ENCODE measurements around the gene HGFAC.

Gene HGFAC

DNA sequence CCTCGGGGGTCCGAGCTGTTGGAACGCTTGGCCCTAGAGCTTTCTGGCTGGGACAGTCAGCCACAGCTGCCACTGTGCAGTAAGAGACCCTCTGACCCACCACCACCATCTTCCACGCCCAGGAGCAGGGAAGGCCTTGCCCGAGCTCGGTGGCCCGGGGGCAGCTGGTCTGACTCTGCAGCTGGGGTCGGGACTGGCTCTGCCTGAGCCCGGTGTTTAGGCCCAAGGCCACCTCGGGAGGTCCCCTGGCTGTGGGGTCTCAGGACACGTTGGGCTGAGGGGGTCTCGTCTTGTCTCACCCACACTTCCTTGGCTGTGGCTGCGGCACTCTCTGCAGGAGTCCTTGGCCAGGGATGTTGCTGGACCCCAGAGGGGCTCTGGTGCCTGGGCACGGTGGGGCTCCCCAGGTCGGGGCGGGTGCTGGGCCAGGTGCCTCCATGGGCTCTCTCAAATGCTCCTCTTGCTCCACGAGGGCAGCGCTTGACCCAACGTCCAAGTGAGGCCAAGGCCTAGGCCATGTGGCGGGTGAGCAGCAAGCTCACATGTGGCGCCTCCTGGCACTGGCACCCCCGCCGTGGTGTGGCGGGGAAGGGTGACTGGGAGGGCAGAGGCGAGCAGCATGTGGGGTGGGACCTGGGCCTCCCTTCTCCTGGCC, 44.2 kb downstream of the HGFAC start:
- no peak for DNase-seq (ENCODE audit: low read depth, low spot score)

DNA sequence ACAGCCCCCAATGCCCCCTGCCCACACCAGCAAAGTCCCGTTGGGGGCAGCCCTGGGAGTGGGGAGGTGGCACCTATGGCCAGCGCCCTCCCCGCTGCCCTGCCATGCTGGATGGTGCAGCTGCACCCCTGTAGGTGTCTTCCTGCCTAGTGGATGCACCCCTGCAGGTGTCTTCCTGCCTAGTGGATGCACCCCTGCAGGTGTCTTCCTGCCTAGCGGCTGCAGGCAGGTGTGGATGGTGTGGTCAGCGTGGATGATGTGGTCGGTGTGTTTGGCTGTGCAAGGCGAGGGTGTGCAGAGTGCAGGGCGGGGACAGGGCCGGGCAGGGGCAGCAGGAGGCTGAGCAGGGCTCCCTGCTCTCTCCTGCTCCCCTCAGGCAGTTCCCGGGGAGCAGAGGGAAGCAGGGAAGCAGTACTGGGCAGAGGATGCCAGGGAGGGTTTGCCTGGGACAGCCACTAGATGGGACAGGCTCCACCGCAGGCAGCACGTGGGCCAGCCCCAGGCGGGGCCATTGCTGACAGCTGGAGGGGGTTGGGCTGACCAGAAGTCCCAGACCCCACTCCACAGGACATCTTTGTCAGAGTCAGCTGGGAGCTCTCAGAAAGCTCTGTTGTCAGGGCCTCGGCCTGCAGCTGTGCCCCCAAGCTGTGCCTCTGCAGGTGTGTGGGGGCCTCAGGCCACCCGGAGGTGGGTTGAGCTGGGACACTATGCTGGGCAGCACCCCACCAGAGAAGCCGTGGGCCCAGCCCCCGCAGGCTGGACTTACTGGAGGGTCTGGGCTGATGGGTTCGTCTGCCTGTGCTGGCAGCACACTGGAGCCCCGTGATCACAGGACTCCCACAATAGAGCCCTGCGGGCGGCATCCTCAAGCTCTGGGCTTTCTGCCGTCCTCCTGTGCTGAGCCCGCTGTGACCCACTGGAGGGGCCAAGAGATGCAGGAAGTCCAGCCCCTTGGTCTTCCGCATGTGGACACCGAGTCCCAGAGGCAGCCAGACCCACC, 45.1 kb downstream of the HGFAC start:
- no peak for DNase-seq (ENCODE audit: low read depth, low spot score)

DNA sequence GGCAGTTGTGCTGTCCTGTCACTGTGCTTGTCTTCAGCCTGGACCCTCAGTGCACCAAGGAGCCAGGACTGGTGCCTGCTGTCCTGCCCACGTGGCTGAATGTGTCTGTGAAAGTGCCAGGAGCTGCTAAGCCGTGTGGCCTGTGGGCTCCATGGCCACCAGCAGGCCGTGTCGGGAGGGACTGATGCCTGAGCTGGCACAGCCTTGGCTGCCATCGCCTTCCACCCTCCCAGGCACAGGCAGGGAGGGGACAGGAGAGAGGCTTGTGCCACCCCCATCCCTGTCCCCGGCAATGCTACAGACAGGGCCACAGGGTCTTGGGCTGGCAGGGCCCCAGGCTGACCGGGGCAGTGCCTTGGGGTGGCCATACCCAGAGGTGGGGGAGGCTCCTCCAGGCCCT, 46.1 kb downstream of the HGFAC start:
- DNase-seq (ENCODE audit: low read depth, low spot score) = no peak

DNA sequence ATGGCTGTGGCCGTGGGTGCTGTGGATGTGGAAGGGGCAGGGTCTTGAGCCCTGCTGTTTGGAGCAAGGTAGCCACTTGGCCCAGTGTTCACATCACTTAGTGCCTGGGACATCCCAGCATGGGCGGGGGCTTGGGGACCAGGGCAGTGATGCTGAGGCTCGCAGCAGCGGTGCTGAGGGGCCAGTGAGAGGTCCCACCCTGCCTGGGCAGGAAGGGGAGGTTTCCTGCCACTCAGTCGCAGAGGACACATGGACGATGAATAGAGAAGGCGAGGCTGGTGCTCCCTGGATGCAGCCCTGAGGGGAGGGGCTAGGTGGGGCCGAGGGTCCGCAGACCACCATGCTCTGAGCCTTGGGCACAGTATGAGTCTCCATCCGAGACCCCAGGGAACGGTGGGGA, 47.1 kb downstream of the HGFAC start:
- no peak for DNase-seq (ENCODE audit: low read depth, low spot score)

DNA sequence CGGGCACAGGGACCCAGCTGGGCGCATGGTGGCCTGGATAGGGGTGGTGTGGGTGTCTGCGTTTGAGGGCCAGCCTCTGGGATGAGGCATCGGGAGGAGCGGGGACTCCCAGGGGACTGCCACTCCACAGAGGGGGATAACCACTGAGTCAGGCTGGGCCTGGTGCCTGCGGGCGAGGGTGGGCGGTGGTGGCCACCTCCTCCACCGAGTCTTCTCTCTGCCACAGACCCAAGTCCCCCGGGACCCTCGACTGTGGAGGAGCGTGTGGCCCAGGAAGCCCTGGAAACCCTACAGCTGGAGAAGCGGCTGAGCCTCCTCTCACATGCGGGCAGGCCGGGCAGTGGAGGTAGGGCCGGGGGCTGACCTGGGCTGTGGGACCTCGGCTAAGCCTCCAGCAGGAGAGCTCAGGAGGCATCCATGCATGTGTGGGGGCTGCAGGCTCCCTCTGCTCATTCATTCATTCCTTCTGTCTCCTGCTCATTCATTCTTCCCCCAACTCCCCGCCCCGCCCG, 47.7 kb downstream of the HGFAC start:
- no peak for DNase-seq (ENCODE audit: low read depth, low spot score)

DNA sequence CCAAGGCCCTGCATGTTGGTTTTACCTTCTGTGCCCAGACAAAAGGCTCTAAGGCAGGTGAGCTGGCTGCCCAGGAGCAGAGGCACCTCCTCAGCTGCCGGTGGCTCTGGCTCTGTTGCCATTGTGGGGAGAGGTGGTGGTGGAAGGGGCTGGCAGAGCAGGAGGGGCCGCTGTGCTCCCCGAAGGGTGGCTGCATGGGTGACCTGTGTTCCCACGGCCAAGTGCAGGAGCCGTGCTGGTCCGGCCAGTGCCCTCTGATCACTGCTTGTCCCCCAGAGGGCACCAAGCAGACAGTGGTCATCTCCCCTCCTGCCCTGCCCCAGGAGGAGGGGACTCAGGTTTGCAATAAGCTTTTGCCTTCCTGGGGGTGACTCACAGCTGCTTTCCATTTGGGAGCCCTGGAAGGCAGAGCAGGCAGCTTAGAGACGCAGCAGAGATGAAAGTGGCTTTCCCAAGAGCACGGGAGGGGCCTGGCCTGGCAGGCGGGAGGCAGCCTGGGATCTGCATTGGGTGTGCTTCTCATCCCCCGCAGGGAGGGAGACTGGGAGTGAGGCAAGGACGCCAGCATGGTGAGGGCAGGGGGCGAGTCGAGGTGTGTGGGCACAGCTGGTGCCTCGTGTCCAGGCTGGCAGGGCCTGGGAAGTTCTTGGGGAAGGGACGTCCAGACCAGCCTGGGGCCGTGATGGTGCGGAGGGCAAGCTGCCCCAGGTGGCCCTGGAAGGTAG, 50.1 kb downstream of the HGFAC start:
- no peak for DNase-seq (ENCODE audit: low read depth, low spot score)

DNA sequence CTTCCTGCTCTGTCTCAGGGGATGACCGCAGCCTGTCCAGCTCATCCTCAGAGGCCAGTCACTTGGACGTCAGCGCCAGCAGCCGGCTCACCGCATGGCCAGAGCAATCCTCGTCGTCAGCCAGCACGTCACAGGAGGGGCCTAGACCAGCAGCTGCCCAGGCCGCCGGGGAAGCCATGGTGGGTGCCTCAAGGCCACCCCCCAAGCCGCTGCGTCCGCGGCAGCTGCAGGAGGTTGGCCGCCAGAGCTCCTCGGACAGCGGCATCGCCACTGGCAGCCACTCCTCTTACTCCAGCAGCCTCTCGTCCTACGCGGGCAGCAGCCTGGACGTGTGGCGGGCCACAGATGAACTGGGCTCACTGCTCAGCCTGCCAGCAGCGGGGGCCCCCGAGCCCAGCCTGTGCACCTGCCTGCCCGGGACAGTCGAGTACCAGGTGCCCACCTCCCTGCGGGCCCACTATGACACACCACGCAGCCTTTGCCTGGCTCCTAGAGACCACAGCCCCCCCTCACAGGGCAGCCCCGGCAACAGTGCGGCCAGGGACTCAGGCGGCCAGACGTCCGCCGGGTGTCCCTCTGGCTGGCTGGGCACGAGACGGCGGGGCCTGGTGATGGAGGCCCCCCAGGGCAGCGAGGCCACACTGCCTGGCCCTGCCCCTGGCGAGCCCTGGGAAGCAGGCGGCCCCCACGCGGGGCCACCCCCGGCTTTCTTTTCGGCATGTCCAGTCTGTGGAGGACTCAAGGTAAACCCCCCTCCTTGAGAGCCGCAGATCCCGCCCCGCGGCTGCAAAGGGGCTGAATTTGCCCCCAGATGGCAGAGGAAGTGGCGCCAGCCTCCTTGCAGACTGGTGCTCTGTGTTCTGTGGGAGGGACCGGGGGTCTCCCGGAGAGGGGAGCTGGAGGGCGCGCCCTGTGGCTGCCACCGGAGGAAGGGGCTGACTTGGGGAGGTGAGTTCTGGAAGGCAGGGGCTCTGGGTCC, 51.3 kb downstream of the HGFAC start:
- no peak for DNase-seq (ENCODE audit: low read depth, low spot score)

DNA sequence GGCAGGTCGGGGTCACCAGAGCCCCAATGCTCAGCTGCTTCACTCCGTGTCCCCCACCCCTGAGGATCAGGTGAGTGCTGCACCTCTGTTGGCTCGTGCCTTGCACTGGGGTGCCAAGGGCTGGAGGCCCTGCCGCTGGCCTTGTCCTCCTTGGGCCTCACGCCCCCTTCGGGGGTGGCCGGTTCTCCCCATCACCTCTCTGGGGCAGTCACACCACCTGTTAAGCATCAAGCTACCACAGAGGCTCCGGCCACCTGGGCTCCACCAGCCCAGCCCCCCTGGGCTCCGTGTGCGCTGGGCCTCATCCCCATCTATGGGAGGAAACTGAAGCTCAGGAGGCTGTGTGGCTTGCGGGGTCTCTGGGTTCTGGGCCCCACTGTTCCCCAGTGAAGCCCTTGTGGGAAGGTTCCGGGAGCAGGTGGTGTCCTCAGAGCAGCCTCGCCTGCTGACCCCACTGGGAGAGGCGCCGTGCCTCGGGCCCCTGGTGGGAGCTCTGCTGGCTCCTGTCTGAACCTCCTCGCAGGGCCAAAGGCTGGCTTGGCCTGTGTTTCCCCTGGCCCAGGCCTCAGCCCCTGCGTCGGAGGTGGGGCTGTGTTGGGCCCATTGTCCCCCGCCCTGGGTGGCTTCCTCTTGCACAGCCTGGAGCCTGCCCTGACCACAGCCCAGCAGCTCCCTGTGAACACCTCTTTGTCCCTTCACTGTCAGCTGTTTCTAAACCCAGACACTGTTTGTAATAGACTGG, 52.1 kb downstream of the HGFAC start:
- no peak for DNase-seq (ENCODE audit: low read depth, low spot score)

DNA sequence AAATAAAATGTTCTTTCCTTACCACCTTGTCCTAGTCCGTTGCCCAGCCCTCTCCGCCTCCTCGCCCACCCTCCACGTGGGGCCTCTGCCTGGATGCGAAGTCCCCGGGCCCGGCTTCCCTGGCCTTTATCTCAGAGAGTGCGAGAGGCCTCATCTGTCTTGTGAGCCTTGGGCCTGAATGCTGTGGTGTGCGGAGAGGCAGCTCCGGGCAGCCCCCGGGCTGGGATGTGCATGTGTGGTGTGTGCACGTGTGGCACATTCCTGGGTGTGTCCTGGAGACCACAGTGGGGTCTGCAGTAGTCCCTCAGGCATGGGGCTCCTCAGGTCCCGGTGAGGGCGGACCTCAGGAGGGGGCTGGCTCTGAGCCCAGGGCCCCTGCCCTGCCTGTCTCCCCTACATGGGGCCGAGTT, 52.7 kb downstream of the HGFAC start:
- DNase-seq (ENCODE audit: low read depth, low spot score) = no peak

DNA sequence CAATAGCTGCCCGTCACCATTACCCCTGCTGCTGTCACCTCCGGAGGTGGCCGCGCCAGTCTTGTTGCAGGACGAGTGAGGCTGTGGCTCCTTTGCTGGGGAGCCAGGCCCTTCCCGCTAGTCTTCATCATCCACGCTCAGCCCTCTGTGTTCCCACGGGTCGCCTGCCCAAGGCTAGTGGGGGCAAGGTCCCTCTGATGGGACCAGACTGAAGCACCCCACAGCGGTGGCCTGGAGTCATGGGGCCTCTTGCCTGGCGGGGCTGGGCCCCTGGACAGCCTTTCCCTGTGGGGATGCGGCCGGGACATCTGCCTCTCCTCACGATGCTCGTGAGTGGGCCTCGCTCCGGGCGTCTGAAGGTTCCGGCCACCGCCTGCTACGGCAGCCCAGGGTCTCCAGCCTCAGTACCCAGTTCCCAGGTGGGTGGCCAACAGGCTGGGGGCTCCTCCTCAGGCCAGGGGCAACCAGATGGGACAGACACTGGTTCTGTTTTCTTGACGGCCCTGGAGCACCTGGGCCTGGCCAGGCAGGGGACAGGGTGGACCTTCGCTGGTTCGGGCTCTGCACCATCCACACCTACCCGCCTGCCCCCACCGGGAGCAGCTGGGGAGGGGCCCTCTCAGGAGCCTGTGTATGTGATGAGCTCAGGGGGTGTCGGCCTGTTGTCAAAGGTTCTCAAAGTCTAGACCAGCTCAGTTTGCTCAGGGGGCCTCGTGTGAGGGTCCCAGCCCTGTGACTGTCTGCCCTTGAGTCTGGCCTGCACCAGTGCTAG, 53.6 kb downstream of the HGFAC start:
- DNase-seq (ENCODE audit: low read depth, low spot score) = no peak

DNA sequence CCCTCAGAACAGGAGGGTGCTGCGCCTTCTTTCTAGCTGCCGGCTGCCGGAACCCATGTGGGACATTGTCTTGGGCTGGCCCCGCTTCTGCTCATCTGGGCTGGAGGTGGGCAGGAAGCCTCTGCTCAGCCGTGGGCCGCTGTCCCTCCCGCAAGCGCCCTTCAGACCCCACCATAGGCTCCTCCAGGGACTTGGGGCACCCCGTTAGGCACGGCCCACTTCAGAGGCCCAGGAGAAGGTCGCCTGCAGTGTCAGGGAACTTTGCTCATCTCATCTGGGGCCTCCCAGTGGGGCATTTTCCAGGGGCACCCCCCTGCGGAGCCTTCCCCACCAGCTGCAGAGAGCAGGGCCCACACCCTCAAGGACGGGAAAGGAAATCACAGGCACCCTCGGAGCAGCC, 54.3 kb downstream of the HGFAC start:
- DNase-seq (ENCODE audit: low read depth, low spot score) = no peak

DNA sequence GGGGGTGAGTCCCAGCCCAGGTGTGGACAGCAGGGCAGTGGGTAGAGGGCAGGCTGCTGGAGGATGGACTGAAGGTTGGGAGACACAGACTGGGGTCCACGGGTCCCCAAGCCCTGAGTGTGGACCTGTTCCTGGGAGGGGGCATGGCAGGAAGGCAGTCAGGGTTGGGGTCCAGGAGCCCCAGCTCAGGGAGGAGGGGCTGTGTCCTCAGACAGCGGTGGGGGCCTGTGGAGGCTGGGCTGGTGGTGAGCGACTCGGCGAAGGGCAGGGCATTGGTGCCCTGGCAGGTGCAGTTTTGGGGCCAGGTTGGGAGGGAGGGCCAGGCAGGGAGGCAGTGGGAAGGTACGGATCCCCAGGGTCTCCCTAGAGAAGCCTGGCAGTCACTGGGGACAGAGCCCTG, 55.3 kb downstream of the HGFAC start:
- DNase-seq (ENCODE audit: low read depth, low spot score) = no peak

DNA sequence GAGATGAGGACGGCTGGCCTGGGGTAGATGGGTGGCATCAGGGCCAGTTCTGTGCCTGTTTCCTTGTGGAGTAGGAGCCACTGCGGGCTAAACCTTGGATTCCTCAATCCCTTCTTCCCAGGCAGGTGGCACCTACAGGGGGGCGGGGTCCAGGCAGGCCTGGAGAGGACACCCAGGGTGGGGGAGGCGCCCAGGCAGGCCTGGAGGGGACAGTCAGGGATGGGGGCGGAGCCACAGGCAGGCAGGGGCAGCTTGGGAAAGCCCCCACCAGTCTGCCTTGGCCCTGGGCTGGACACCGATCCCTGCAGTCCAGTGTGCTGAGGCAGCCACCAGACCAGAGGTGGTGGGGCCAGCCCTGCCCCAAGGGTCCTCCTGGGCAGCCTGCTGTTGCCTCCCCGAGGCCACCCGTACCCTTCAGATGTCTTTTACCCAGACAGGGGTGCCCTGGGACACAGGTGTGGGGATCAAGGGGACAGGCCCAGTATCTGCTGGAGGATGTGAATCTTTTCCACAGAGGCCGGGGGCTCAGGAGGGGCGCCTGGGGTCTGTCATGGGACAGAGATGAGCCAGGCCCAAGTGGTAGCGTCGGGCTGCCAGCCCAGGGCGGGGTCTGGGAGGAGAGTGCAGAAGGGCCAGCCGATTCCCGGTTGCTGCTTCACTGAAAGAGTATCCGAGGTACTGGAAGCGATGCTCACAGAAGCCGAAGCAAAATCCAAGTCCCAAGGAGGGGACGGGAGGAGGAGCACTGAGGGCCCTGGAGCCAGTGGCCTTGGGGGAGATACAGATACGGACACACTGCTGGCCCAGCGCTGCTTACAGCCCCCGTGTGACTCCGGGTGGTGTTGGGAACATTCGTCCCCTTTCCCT, 56.0 kb downstream of the HGFAC start:
- DNase-seq (ENCODE audit: low read depth, low spot score) = no peak

DNA sequence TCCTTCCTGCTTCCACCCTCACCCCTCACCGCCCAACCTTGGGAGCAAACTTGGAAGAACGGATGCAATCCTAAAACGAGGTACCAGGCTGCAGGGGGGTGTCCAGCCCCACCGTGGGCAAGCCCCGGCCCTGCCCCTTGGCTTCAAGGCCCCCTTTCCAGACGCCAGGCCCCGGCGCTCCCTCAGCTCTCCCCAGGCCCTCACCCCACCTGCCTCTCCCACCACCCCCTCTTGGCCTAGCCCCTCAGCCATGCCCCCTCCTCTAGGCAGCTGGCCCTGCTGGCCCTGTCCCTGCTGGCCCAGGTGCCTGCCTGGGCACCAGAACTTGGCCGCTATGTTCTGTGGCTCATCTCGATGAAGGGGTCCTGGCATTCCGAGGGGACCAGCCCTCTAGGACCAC, 56.6 kb downstream of the HGFAC start:
- DNase-seq (ENCODE audit: low read depth, low spot score) = no peak
